ENCODE measurements around the gene GM2A.

The GM2A gene

DNA sequence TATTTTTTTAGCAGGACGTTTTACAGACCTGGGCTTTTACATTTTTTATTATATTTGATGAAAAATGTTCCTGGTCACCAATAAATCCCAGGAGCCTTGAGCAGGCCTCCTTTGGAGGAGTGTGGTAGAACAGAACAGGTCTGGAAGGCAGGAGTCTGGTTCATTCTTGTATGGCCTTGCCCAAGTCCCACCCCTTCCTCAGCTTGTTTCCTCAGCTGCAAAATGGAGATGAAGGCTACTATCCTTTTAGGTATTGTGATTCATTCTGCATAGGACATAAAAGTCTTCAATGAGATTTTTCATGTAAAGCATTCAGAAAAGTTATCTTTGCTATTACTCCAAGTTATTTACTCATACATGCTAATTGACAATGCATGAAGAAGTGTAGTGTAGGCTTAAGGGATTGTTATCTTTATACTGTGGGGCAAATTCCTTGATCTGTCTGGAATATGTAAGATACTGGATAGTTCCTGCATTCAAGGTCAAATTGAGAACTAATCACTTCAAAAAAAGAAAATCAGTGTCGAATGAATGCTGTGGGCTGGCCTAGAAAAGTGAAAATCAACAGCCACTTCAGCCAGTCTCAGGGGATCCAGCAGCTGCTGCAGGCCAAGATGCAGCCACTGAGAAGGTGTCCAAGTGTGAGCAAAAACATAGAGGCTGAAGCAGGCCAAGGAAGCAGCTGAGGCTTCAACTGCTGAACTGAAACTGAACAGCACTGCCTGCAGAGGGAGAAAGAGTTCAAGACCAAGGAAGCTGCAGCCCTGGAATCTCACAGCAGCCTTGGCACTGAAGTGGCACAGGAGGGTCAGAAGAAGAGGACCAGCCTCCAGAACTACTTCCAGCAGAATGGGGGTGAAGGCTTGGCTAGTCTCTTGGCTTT lies 66.1 kb downstream of the GM2A start:
- H3K9ac ChIP-seq (ENCODE audit: low read depth in 1 of 2, low read length in 2 of 2): no peak overlapping the region
- no peaks in the 10 kb centered on the region for H3K4me1 ChIP-seq (ENCODE audit: control insufficient read depth in 1 of 2, insufficient read depth in 2 of 2, low read length in 2 of 2)
- no peak overlapping the region for H3K4me3 ChIP-seq (ENCODE audit: low read depth in 1 of 2, low read length in 2 of 2)
- no peaks in the 10 kb centered on the region for H3K27me3 ChIP-seq (ENCODE audit: control insufficient read depth in 1 of 2, insufficient read depth in 2 of 2, low read length in 2 of 2)
- H3K9me3 ChIP-seq (ENCODE audit: control insufficient read depth in 1 of 2, low read length in 2 of 2): no peaks in the 10 kb centered on the region
- no peaks in the 10 kb centered on the region for H3K36me3 ChIP-seq (ENCODE audit: control insufficient read depth in 1 of 2, insufficient read depth in 2 of 2, low read length in 2 of 2)
- H3K27ac ChIP-seq (ENCODE audit: low read depth, low read length): no peak overlapping the region

Data from duodenal mucosa (tissue), 2 donors.